ENCODE measurements around the gene TRIM2. TPM values are rescaled to one million over a fixed set of nuclear protein-coding genes. Genes with fewer than 3 reads are reported as not detected.

Gene TRIM2
- total and polyA plus RNA-seq, 2 donors from 2014 or later, result 23.3 to 122 TPM

GRCh38 chr4:153156721-153157120 is 47.5 kb upstream of the TRIM2 start:
- DNase-seq (no peak), FAIRE-seq (no peak)
- TF ChIP-seq CTCF (IDR thresholded peaks at IDR 0.05; ENCODE audit: borderline replicate concordance, extremely low read depth, insufficient read depth), result no peak
- no peak overlapping the region for H3K4me3 ChIP-seq (ENCODE audit: low read length in 3 of 3)
- no peaks in the 10 kb centered on the region for H3K36me3 ChIP-seq (ENCODE audit: control insufficient read depth in 2 of 3, insufficient read depth in 3 of 3, low read length in 3 of 3)
- no peaks in the 10 kb centered on the region for H3K9me3 ChIP-seq (ENCODE audit: control insufficient read depth in 2 of 3, insufficient read depth in 1 of 3, low read length in 3 of 3)
- H3K27me3 ChIP-seq (ENCODE audit: control insufficient read depth, insufficient read depth, low read length), result no peaks in the 10 kb centered on the region
- H3K9ac ChIP-seq (ENCODE audit: low read length in 3 of 3), result no peak overlapping the region
- H3K27ac ChIP-seq (ENCODE audit: low read depth in 2 of 2, low read length in 2 of 2), result no peak overlapping the region
- intact Hi-C loops (cut with DNase I), result no loop called here
- peaks cover 0 to 23% (median 12%) of the 10 kb centered on the region in 3 donors for H3K4me1 ChIP-seq (ENCODE audit: control insufficient read depth in 2 of 3, insufficient read depth in 2 of 3, low read depth in 1 of 3, low read length in 3 of 3)

- intact Hi-C loops (cut with DNase I), result no loop called here
- no peak for DNase-seq
- FAIRE-seq, result no peak
- TF ChIP-seq CTCF (IDR thresholded peaks at IDR 0.05; ENCODE audit: borderline replicate concordance, extremely low read depth, insufficient read depth), result no peak
- no peak overlapping the region for H3K9ac ChIP-seq (ENCODE audit: low read length in 3 of 3)
- no peak overlapping the region for H3K4me3 ChIP-seq (ENCODE audit: low read length in 3 of 3)
- H3K27me3 ChIP-seq (ENCODE audit: control insufficient read depth, insufficient read depth, low read length), result no peaks in the 10 kb centered on the region
- H3K9me3 ChIP-seq (ENCODE audit: control insufficient read depth in 2 of 3, insufficient read depth in 1 of 3, low read length in 3 of 3), result no peaks in the 10 kb centered on the region
- H3K4me1 ChIP-seq (ENCODE audit: control insufficient read depth in 2 of 3, insufficient read depth in 2 of 3, low read depth in 1 of 3, low read length in 3 of 3), result peaks cover 0 to 12% (median 8%) of the 10 kb centered on the region in 3 donors
- H3K36me3 ChIP-seq (ENCODE audit: control insufficient read depth in 2 of 3, insufficient read depth in 3 of 3, low read length in 3 of 3), result no peaks in the 10 kb centered on the region
- H3K27ac ChIP-seq (ENCODE audit: low read depth in 2 of 2, low read length in 2 of 2), result no peak overlapping the region
These were observed 45.2 kb upstream of the TRIM2 start for GRCh38 chr4:153159016-153159415.

- H3K9me3 ChIP-seq (ENCODE audit: control insufficient read depth in 2 of 3, insufficient read depth in 1 of 3, low read length in 3 of 3), result no peaks in the 10 kb centered on the region
- H3K27ac ChIP-seq (ENCODE audit: low read depth in 2 of 2, low read length in 2 of 2), result no peak overlapping the region
- H3K36me3 ChIP-seq (ENCODE audit: control insufficient read depth in 2 of 3, insufficient read depth in 3 of 3, low read length in 3 of 3), result no peaks in the 10 kb centered on the region
- peak; percentile 52 for FAIRE-seq
- no peak overlapping the region for H3K4me3 ChIP-seq (ENCODE audit: low read length in 3 of 3)
- DNase-seq, result no peak
- TF ChIP-seq CTCF (IDR thresholded peaks at IDR 0.05; ENCODE audit: borderline replicate concordance, extremely low read depth, insufficient read depth), result no peak
- H3K27me3 ChIP-seq (ENCODE audit: control insufficient read depth, insufficient read depth, low read length), result no peaks in the 10 kb centered on the region
- intact Hi-C loops (cut with DNase I), result no loop called here
- peaks cover 0 to 6% (median 6%) of the 10 kb centered on the region in 3 donors for H3K4me1 ChIP-seq (ENCODE audit: control insufficient read depth in 2 of 3, insufficient read depth in 2 of 3, low read depth in 1 of 3, low read length in 3 of 3)
- H3K9ac ChIP-seq (ENCODE audit: low read length in 3 of 3), result no peak overlapping the region
These were observed 44.5 kb upstream of the TRIM2 start for GRCh38 chr4:153159728-153160221.

GRCh38 chr4:153160821-153161220 is 43.4 kb upstream of the TRIM2 start:
- no peaks in the 10 kb centered on the region for H3K9me3 ChIP-seq (ENCODE audit: control insufficient read depth in 2 of 3, insufficient read depth in 1 of 3, low read length in 3 of 3)
- H3K36me3 ChIP-seq (ENCODE audit: control insufficient read depth in 2 of 3, insufficient read depth in 3 of 3, low read length in 3 of 3), result no peaks in the 10 kb centered on the region
- H3K4me1 ChIP-seq (ENCODE audit: control insufficient read depth in 2 of 3, insufficient read depth in 2 of 3, low read depth in 1 of 3, low read length in 3 of 3), result peaks cover 0 to 6% (median 6%) of the 10 kb centered on the region in 3 donors
- H3K27ac ChIP-seq (ENCODE audit: low read depth in 2 of 2, low read length in 2 of 2), result no peak overlapping the region
- no peak overlapping the region for H3K9ac ChIP-seq (ENCODE audit: low read length in 3 of 3)
- FAIRE-seq (no peak), DNase-seq (no peak)
- TF ChIP-seq CTCF (IDR thresholded peaks at IDR 0.05; ENCODE audit: borderline replicate concordance, extremely low read depth, insufficient read depth), result no peak
- intact Hi-C loops (cut with DNase I), result no loop called here
- H3K4me3 ChIP-seq (ENCODE audit: low read length in 3 of 3), result no peak overlapping the region
- H3K27me3 ChIP-seq (ENCODE audit: control insufficient read depth, insufficient read depth, low read length), result no peaks in the 10 kb centered on the region

All from kidney (tissue), 14 donors.